Progenitor cell of endocrine pancreas (in vitro differentiated cells): ENCODE results near the gene SLC22A25. TPM values are rescaled to one million over a fixed set of nuclear protein-coding genes. Genes with fewer than 3 reads are reported as not detected.
"Not testable (repeated sequence)": the region's sequence is repeated elsewhere in the genome, so short reads cannot be mapped to it uniquely, and the experiment has no call there.

Experiments
- DNase-seq: peaks from one replicate; pipeline ENCODE4 v3.0.0; 2021; ENCODE audit warnings: low spot score; ENCODE audit not compliant: unreplicated experiment
- H3K27ac Mint-ChIP-seq: 2 replicates; pipeline ENCODE4 v1.8.0; 2021; ENCODE audit warnings: mild to moderate bottlenecking, moderate library complexity, mixed read lengths
- H3K27me3 Mint-ChIP-seq: 2 replicates; pipeline ENCODE4 v1.8.0; 2021; ENCODE audit warnings: mixed read lengths
- H3K36me3 Mint-ChIP-seq: 2 replicates; pipeline ENCODE4 v1.8.0; 2022; ENCODE audit warnings: mixed read lengths; ENCODE audit not compliant: insufficient read depth
- H3K4me1 Mint-ChIP-seq: 2 replicates; pipeline ENCODE4 v1.8.0; 2021; ENCODE audit warnings: low read depth, mixed read lengths
- H3K4me3 Mint-ChIP-seq: 2 replicates; pipeline ENCODE4 v1.8.0; 2021; ENCODE audit warnings: low read depth, mild to moderate bottlenecking, moderate library complexity, mixed read lengths
- H3K9me3 Mint-ChIP-seq: 2 replicates; pipeline ENCODE4 v1.8.0; 2021; ENCODE audit warnings: low read depth, mixed read lengths
- CTCF ChIP-seq: fragments of 200-600 bp; sonication (generic); IDR thresholded peaks from one replicate; pipeline ENCODE4 v1.5.0; 2021; ENCODE audit warnings: antibody characterized with exemption, mild to moderate bottlenecking; ENCODE audit not compliant: unreplicated experiment
- total RNA-seq: library from RNA; stranded (reverse); gene quantifications from 2 replicates; pipeline ENCODE4 v1.2.1, GENCODE V29; 2021

The SLC22A25 gene
- total RNA-seq, 1 donor from 2014 or later: not detected

GRCh38 chr11:63250162-63251050, 7.0 kb upstream of the SLC22A25 start:
- Mint-ChIP-seq H3K36me3 (no peaks in the 10 kb centered on the region), H3K27ac (no peak overlapping the region), H3K27me3 (peaks cover 4% of the 10 kb centered on the region), H3K9me3 (peaks cover 11% of the 10 kb centered on the region), H3K4me3 (no peak overlapping the region), H3K4me1 (peaks cover 7% of the 10 kb centered on the region)
- no peak for TF ChIP-seq CTCF
- DNase-seq: no peak

- peaks cover 11% of the 10 kb centered on the region for H3K9me3 Mint-ChIP-seq
- H3K36me3 Mint-ChIP-seq: no peaks in the 10 kb centered on the region
- DNase-seq: no peak
- peaks cover 4% of the 10 kb centered on the region for H3K27me3 Mint-ChIP-seq
- H3K4me3 Mint-ChIP-seq: no peak overlapping the region
- no peak overlapping the region for H3K27ac Mint-ChIP-seq
- no peak for TF ChIP-seq CTCF
- H3K4me1 Mint-ChIP-seq: peaks cover 7% of the 10 kb centered on the region
Measured at GRCh38 chr11:63248966-63249365, 5.6 kb upstream of the SLC22A25 start.

- not testable (repeated sequence) for H3K9me3 Mint-ChIP-seq, H3K4me1 Mint-ChIP-seq, H3K27me3 Mint-ChIP-seq, DNase-seq, H3K36me3 Mint-ChIP-seq, H3K4me3 Mint-ChIP-seq
- H3K27ac Mint-ChIP-seq: peak overlapping the region; percentile 79
Measured at GRCh38 chr11:63247237-63248002, 4.0 kb upstream of the SLC22A25 start.

GRCh38 chr11:63246045-63246444, 2.6 kb upstream of the SLC22A25 start:
- no peak for DNase-seq
- Mint-ChIP-seq H3K27me3 (no peaks in the 10 kb centered on the region), H3K36me3 (no peaks in the 10 kb centered on the region), H3K4me1 (peaks cover 10% of the 10 kb centered on the region), H3K27ac (no peak overlapping the region), H3K4me3 (no peak overlapping the region), H3K9me3 (peaks cover 2% of the 10 kb centered on the region)
- no peak for TF ChIP-seq CTCF

- H3K36me3 Mint-ChIP-seq: no peaks in the 10 kb centered on the region
- H3K4me1 Mint-ChIP-seq: peaks cover 16% of the 10 kb centered on the region
- no peak overlapping the region for H3K27ac Mint-ChIP-seq
- no peaks in the 10 kb centered on the region for H3K27me3 Mint-ChIP-seq
- peaks cover 2% of the 10 kb centered on the region for H3K9me3 Mint-ChIP-seq
- no peak for DNase-seq
- TF ChIP-seq CTCF: no peak
- no peak overlapping the region for H3K4me3 Mint-ChIP-seq
Measured at GRCh38 chr11:63244862-63245261, 1.5 kb upstream of the SLC22A25 start.
